D721Med (cell line): ENCODE data around the gene EXOC4.

Experiments used
- DNase-seq: peaks from one replicate; pipeline ENCODE4 v3.0.0; 2011; ENCODE audit warnings: low spot score; ENCODE audit not compliant: insufficient read length
- FAIRE-seq: peaks from 2 replicates; lab custom pipeline; 2011; peaks lifted over from hg19 to GRCh38; lab: Jason Lieb, UNC
- TF ChIP-seq, protein P1 (sequence below): IDR thresholded peaks from 2 replicates; pipeline ENCODE4 v1.5.1; 2012; ENCODE audit warnings: mild to moderate bottlenecking, control low read depth; ENCODE audit not compliant: insufficient read depth; ENCODE audit errors: missing control alignments

Gene EXOC4

GRCh38 chr7:133290676-133291333 is 37.9 kb downstream of the EXOC4 start:
- peak; percentile 16 for FAIRE-seq
- TF ChIP-seq, protein P1, sequence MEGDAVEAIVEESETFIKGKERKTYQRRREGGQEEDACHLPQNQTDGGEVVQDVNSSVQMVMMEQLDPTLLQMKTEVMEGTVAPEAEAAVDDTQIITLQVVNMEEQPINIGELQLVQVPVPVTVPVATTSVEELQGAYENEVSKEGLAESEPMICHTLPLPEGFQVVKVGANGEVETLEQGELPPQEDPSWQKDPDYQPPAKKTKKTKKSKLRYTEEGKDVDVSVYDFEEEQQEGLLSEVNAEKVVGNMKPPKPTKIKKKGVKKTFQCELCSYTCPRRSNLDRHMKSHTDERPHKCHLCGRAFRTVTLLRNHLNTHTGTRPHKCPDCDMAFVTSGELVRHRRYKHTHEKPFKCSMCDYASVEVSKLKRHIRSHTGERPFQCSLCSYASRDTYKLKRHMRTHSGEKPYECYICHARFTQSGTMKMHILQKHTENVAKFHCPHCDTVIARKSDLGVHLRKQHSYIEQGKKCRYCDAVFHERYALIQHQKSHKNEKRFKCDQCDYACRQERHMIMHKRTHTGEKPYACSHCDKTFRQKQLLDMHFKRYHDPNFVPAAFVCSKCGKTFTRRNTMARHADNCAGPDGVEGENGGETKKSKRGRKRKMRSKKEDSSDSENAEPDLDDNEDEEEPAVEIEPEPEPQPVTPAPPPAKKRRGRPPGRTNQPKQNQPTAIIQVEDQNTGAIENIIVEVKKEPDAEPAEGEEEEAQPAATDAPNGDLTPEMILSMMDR: no peak
- DNase-seq: no peak

- TF ChIP-seq, protein P1: no peak
- FAIRE-seq (no peak), DNase-seq (no peak)
These were observed 39.8 kb downstream of the EXOC4 start for GRCh38 chr7:133292631-133293030.

- DNase-seq (no peak), FAIRE-seq (peak; percentile 93)
- TF ChIP-seq, protein P1: no peak
These were observed 40.7 kb downstream of the EXOC4 start for GRCh38 chr7:133293384-133294160.

- no peak for DNase-seq
- TF ChIP-seq, protein P1: no peak
- FAIRE-seq: peak; percentile 46
These were observed 41.4 kb downstream of the EXOC4 start for GRCh38 chr7:133294234-133294633.

GRCh38 chr7:133295484-133295883 is 42.6 kb downstream of the EXOC4 start:
- DNase-seq (no peak), FAIRE-seq (no peak)
- TF ChIP-seq, protein P1: no peak

- DNase-seq (no peak), FAIRE-seq (peak; percentile 66)
- TF ChIP-seq, protein P1: no peak
These were observed 44.2 kb downstream of the EXOC4 start for GRCh38 chr7:133297093-133297492.

- FAIRE-seq (peak; percentile 16), DNase-seq (no peak)
- TF ChIP-seq, protein P1: no peak
These were observed 45.2 kb downstream of the EXOC4 start for GRCh38 chr7:133298080-133298479.
